Fibroblast of the aortic adventitia (primary cell): ENCODE data around the gene STX2. TPM values are rescaled to one million over a fixed set of nuclear protein-coding genes. Genes with fewer than 3 reads are reported as not detected.

ENCODE experiments used
- DNase-seq: peaks from one replicate; pipeline ENCODE4 v3.0.0-alpha.2; 2010; ENCODE audit warnings: low read depth
- H3K4me3 ChIP-seq: 2 replicates; pipeline ENCODE4 v1.5.1; 2011; ENCODE audit warnings: low read depth, mild to moderate bottlenecking, control low read depth, low read length, moderate library complexity
- total RNA-seq: library from RNA; depleted of rRNA; stranded (reverse); fragments of >200 nt; gene quantifications from 2 replicates; pipeline ENCODE4 v1.2.3, GENCODE V29; 2012; ENCODE audit warnings: low replicate concordance
- TF ChIP-seq, protein P1 (sequence below): IDR thresholded peaks from 2 replicates; pipeline ENCODE4 v1.5.1; 2011; ENCODE audit warnings: mild to moderate bottlenecking, low read length, control low read depth, inconsistent platforms; ENCODE audit not compliant: insufficient read depth

STX2 gene
- total RNA-seq, 1 donor: 48.1 TPM

DNA sequence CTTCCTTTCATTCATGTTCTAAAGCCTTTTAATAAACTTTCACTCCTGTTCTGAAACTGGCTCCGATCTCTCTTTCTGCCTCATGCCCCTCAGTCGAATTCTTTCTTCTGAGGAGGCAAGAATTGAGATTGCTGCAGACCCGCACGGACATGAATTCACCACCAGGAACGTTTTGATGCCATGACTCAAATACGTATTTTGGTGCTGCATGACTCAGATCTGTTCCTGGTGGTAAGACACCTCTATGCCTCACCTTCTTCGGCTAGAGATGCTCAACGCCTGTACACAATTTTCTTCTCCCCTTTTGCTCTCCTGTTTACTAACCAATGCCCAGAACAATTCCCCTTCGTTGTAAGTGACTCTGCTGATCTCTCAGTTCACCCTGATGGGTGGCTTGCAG is 70.9 kb downstream of the STX2 start:
- H3K4me3 ChIP-seq: no peak overlapping the region
- TF ChIP-seq, protein P1, sequence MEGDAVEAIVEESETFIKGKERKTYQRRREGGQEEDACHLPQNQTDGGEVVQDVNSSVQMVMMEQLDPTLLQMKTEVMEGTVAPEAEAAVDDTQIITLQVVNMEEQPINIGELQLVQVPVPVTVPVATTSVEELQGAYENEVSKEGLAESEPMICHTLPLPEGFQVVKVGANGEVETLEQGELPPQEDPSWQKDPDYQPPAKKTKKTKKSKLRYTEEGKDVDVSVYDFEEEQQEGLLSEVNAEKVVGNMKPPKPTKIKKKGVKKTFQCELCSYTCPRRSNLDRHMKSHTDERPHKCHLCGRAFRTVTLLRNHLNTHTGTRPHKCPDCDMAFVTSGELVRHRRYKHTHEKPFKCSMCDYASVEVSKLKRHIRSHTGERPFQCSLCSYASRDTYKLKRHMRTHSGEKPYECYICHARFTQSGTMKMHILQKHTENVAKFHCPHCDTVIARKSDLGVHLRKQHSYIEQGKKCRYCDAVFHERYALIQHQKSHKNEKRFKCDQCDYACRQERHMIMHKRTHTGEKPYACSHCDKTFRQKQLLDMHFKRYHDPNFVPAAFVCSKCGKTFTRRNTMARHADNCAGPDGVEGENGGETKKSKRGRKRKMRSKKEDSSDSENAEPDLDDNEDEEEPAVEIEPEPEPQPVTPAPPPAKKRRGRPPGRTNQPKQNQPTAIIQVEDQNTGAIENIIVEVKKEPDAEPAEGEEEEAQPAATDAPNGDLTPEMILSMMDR: no peak
- no peak for DNase-seq

DNA sequence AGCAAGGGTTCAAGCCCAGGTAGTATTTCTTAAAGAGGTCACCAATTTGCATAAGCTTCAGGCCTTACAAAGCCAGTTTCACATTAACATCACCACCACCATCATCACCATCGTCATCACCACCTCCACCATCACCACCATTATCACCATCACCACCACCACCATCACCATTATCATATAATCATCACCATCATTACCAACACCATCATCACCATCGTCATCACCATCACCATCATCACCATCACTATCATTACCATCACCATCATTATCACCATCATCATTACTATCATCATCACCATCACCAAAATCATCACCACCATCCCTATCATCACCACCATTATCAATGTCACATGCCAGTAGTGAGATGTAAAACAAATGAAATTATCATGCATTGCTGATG is 72.6 kb downstream of the STX2 start:
- TF ChIP-seq, protein P1: no peak
- no peak for DNase-seq
- H3K4me3 ChIP-seq: no peak overlapping the region

DNA sequence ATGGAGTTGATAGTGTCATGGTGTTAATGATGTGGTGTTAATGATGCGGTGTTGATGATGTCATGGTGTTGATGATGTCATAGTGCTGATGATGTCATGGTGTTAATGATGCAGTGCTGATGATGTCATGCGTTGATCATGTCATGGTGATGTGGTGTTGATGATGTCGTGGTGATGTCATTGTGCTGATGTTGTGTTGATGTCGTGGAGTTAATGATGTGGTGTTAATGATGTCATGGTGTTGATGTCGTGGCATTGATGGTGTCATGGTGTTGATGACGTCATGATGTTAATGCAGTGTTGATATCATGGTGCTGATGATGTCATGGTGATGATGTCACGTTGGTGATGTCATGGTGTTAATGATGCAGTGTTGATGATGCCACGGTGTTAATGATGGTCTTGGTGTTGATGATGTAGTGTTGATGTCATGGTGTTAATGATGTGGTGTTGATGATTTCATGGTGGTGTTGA is 73.8 kb downstream of the STX2 start:
- TF ChIP-seq, protein P1: no peak
- no peak overlapping the region for H3K4me3 ChIP-seq
- DNase-seq: peak; percentile 9

DNA sequence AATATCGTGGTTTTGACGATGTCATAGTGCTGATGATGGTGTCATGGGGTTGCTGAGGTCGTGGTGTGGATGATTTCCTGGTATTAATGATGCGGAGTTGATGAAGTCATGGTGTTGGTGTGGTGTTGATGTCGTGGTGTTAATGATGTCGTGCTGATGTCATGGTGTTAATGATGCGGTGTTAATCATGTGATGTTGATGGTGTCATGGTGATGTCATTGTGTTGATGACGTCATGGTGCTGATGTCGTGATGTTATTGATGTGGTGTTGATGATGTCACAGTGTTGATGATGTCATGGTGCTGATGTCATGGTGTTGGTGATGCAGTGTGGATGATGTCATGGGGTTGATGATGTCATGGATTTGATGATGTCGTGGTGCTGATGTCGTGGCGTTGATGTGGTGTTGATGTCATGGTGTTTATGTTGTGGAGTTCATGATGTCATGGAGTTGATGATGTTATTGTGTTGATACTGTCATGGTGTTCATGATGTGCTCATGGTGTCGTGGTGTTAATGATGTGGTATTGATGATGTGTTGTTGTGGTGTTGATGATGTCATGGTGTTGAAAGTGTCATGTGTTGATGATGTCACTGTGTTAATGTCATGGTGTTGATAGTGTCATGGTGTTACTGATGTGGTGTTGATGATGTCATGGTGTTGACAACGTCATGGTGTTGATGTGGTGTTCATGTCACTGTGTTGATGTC is 74.4 kb downstream of the STX2 start:
- no peak overlapping the region for H3K4me3 ChIP-seq
- TF ChIP-seq, protein P1: no peak
- peak; percentile 30 for DNase-seq

DNA sequence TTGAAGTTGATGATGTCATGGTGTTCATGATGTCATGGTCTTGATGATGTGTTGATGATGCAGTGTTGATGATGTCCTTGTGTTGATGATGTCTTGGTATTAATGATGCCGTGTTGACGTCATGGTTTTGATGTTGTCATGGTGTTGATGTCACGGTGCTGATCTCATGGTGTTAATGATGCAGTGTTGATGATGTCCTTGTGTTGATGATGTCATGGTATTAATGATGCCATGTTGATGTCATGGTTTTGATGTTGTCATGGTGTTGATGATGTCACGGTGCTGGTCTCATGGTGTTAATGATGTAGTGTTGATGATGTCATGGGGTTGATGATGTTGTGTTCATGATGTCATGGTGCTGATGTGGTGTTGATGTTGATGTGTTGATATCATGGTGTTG is 75.0 kb downstream of the STX2 start:
- DNase-seq: peak; percentile 9
- TF ChIP-seq, protein P1: no peak
- no peak overlapping the region for H3K4me3 ChIP-seq

DNA sequence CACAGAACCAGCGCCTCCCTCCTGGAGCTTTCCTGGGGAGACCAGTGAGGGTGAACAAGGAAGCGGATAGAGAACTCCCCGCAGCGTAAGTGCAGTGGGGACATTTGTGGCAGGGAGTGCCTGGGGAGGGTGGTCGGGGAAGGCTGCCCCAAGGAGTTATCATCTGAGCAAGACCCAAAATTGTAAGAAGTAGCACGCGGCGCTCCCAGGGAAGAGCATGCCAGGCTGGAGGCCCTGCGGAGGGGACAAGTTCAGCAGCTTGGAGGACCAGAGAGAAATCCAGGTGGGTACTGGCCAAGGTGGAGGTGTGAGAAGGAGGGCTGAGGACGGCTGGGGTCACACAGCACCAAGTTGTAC is 76.8 kb downstream of the STX2 start:
- TF ChIP-seq, protein P1: no peak

More for the DNA sequence above, 76.8 kb downstream of the STX2 start:
- H3K4me3 ChIP-seq: no peak overlapping the region
- DNase-seq: no peak
